ENCODE results near the gene AIFM3.
"Not testable (repeated sequence)": the region's sequence is repeated elsewhere in the genome, so short reads cannot be mapped to it uniquely, and the experiment has no call there.

AIFM3 gene, protein sequence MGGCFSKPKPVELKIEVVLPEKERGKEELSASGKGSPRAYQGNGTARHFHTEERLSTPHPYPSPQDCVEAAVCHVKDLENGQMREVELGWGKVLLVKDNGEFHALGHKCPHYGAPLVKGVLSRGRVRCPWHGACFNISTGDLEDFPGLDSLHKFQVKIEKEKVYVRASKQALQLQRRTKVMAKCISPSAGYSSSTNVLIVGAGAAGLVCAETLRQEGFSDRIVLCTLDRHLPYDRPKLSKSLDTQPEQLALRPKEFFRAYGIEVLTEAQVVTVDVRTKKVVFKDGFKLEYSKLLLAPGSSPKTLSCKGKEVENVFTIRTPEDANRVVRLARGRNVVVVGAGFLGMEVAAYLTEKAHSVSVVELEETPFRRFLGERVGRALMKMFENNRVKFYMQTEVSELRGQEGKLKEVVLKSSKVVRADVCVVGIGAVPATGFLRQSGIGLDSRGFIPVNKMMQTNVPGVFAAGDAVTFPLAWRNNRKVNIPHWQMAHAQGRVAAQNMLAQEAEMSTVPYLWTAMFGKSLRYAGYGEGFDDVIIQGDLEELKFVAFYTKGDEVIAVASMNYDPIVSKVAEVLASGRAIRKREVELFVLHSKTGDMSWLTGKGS

DNA sequence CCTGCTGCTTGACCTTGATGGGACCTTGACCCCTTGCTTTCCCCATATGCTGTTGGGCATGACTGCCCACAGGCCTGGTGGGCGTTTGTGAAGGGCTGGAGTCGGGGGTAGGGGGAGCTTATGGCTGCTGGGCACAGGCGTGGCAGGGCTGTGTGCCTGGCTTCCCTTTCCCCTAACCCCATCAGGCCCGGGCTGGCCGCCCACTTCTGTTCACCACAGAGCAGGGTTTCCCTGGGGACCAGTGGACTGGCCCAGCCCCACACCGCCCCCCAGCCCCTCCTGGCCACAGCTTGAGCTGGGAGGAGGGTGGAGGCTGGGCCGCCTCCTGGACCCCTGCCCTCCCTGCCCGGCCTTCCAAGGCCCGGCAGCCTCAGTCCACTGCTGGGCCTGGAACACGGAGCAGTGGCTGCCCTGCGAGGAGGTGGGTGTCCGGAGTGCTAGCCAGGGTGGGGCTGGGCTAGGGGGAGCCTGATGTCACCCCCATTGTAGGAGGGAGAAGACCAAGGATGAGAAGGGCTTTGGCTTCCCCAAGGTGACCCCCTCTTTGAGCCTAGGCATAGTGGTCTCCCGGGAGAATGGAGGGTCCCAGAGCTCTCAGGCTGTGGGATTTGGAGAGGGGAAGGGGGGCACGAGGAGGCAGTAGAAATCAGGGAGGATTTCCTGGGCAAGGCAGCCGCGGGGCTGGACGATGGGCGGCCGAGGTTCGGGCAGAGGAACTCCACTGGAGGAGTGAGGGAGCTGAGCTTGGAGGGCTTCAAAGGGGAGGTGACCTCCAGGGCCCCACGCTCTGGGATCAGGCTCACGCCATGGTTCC, at the start of gene AIFM3:
Gene AIFM3 (plus strand): TSS at position 373 of the 814 bp plus-strand sequence. CDS start 690 bp downstream, outside the sequence.
- DNase-seq, result no peak

DNA sequence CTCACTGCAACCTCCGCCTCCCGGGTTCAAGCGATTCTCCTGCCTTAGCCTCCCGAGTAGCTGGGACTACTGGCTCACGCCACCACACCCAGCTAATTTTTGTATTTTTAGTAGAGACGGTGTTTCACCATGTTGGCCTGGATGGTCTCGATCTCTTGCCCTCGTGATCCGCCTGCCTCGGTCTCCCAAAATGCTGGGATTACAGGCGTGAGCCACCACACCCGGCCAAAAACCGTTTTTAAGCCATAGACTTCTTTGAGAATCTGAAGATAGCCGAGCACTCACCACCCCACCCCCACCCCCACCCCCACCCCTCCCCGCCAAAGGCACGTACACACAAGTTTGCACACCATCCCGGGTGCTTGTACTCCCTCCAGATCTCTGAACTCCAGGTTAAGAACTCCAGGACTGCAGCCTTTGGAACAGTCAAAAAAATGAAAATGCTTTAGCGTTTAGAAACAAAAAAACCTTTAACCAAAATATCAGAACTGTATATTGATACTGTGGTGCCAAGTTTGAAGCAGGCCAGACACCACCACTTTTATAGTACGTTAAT, 48.3 kb upstream of the AIFM3 start:
- DNase-seq, result no peak

DNA sequence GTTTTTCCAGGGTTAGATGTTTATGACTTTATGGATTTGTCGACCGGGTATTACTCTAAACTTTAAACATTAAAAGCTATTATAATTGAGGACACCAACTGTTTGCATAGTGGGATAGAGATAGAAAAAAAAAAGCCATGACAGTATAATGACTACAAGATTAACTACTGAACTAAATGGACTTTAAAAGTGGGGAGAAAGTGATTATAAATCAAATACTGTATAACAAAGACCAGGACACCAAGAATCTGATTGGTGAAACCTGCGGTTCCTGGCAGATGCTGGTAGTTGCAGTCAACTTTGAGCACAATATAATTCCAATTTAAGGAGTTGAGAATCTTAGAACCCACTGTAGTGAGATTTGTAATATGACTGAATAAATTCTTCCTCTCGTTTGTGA, 47.3 kb upstream of the AIFM3 start:
- DNase-seq, result no peak

DNA sequence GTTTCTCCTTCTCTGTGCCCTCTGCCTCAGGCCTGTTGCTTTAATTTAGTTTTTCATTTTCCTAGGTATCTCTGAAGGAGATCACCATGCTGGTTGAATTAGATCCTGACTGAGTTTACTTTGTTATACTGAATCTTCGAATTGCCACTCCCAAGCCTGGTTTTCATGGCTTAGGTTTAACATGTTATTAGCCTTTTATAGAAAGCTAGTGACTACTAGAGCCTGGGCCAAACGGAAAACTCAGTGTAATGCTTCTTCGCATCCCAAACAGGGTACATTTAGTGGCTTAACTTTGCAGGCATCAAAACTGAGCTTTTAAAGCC, 46.2 kb upstream of the AIFM3 start:
- DNase-seq, result no peak

DNA sequence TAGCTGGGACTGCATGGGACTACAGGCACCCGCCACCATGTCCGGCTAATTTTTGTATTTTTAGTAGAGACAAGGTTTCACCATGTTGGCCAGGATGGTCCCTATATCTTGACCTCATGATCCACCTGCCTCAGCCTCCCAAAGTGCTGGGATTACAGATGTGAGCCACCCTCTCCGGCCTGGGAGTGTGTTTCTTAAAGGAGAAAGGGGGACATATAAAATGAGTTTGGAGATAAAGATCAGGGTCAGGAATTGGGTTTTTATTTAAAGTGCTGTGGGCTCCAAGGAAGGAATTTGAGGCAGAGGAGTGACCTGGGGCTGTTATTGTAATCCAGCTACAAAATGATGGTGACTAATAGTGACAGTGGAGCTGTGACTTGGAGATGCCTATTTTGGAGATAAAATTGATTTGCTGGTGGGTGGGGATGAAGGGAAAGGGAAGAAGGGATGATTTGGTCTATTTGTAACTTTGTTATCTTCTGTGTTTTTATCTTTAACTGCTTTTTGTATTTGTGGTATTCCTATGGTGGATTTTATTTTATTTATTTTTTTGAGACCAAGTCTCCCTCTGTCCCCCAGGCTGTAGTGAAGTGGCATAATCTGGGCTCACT, 44.8 kb upstream of the AIFM3 start:
- DNase-seq, result no peak

DNA sequence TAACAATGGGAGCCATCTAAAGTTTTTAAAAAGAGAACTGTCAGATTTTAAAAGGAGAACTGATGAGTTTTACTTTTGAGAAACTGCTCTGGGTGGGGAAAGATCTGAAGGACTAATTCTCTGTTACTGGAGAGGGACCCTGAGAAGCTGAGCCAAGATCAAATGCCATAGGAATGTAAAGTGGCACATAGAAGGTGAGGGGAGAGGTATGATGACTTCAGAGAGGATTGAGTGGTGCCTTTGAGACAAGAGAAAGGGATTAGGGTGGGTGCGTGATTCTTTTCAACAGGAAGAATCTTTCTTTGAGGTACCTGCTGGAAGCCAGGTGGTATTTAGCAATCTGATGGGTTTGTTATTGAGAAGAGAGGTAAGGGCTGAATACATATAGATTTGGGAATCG, 40.8 kb upstream of the AIFM3 start:
- DNase-seq, result no peak

DNA sequence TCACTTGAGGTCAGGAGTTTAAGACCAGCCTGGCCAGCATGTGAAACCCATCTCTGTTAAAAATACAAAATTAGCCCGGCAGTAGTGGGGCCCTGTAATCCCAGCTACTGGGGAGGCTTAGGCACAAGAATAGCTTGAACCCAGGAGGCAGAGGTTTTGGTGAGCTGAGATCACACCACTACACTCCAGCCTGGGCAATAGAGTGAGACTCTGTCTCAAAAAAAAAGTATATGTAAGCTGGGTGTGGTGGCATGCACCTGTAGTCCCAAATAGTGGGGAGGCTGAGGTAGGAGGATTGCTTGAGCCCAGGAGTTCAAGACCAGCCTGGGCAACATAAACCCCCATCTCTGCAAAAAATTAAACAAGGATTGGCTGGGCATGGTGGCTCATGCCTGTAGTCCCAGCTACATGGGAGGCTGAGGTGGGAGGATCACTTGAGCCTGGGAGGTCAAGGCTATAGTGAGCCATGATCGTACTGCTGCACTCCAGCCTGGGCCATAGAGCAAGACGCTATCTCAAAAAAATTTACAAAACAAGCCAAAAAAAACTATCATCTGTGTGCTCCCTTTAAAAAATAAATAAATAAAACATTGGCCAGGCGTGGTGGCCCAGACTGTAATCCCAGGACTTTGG, 39.0 kb upstream of the AIFM3 start:
- no peak for DNase-seq

DNA sequence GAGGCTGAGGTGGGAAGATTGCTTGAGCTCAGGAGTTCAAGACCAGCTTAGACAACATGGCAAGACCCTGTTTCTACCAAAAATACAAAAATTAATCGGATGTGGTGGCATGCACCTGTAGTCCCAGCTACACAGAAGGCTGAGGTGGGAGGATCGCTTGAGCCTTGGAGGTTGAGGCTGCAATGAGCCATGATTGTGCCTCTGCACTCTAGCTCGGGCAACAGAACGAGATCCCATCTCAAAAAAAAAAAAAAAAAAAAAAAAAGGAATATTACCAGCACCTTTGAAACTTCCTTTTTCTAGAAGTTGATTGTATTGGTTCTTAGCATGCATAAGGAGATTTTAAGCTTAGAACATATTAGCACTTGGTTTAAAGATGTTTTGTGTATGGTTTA, 38.5 kb upstream of the AIFM3 start:
- DNase-seq, result no peak

DNA sequence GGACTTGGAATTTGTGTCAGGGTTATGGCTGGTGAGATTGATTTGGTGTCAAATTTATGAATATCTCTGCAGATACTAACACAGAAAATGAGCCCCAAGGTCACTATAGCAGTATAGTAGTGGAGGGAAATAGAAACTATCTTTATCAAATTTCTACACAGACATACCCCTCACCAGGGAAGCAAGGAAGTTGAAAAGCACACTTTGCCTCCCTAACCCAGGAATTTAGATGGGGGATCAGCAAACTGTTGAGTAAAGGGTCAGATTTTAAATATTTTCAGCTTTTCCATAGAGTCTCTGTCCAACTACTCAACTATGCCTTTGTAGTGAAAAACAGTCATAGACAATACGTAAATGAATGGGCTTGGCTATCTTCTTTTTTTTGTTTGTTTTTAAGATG, 37.1 kb upstream of the AIFM3 start:
- no peak for DNase-seq

DNA sequence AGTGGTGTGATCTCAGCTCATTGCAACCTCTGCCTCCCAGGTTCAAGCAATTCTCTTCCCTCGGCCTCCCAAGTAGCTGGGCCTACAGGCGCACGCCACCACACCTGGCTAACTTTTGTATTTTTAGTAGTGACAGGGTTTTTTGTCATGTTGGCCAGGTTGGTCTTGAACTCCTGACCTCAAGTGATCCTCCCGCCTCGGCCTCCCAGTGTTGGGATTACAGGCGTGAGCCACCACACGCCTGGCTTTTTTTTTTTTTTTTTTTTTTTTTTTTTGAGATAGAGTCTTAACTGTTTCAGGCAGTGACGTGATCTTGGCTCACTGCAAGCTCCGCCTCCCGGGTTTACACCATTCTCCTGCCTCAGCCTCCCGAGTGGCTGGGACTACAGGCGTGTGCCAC, 36.6 kb upstream of the AIFM3 start:
- DNase-seq, result not testable (repeated sequence)

DNA sequence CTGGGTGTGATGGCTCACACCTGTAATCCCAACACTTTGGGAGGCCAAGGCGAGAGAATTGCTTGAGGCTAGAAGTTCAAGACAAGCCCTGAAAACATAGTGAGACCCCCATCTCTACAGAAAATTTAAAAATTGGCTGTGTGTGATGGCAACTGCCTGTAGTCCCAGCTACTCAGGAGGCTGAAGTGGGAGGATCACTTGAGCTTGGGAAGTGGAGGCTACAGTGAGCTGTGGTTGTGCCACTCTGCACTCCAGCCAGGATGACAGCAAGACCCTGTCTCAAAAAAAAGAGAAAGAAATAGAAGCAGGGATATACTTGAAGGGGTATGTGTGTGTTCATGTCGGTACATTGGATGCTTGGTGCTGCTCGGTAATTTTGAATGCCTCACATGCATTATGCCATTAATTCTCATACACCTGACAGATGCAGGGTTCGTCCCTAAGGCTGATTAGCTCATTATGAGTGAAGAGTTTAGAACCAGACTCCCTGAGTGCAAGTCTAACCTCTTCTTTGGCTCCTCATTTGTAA, 35.9 kb upstream of the AIFM3 start:
- DNase-seq, result no peak

DNA sequence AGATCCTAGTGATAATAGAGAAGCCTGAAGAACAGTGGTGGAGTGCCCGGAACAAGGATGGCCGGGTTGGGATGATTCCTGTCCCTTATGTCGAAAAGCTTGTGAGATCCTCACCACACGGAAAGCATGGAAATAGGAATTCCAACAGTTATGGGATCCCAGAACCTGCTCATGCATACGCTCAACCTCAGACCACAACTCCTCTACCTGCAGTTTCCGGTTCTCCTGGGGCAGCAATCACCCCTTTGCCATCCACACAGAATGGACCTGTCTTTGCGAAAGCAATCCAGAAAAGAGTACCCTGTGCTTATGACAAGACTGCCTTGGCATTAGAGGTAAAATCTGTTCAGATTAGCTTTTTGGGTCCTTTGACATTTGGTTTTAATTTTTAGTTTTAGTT, 33.1 kb upstream of the AIFM3 start:
- no peak for DNase-seq

DNA sequence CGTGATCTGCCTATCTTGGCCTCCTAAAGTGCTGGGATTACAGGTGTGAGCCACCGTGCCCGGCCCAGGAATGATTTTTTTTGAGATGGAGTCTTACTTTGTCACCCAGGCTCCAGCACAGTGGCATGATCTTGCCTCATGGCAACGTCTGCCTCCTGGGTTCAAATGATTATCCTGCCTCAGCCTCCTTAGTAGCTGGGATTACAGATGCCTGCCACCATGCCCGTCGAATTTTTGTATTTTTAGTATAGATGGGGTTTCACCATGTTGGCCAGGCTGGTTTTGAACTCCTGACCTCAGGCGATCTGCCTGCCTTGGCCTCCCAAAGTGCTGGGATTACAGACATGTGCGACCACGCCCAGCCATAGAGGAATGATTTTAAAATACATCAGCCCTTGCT, 32.0 kb upstream of the AIFM3 start:
- DNase-seq, result not testable (repeated sequence)

DNA sequence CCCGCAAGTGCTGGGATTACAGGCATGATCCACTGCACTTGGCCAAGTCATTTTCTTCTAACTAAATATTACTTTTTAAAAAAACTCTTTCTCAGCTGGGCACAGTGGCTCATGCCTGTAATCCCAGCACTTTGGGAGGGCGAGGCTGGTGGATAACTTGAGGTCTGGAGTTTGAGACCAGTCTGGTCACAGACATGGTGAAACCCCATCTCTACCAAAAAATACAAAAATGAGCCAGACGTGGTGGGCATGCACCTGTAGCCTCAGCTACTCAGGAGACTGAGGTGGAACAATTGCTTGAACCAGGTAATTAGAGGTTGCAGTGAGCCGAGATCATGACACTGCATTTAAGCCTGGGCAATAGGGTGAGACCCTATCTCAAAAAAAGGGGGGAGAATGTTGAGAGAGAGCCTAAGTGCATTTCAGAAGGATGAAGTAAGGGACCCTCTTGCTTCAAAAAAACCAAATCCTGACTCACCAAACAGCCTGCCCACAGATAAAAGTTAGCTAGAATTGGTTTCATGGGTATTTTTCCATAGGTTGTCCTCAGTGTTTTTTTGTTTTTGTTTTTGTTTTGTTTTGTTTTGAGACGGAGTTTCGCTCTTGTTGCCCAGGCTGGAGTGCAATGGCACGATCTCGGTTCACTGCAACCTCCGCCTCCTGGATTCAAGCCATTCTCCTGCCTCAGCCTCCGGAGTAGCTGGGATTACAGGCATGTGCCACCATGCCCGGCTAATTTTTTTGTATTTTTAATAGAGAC, 31.1 kb upstream of the AIFM3 start:
- DNase-seq, result not testable (repeated sequence)

DNA sequence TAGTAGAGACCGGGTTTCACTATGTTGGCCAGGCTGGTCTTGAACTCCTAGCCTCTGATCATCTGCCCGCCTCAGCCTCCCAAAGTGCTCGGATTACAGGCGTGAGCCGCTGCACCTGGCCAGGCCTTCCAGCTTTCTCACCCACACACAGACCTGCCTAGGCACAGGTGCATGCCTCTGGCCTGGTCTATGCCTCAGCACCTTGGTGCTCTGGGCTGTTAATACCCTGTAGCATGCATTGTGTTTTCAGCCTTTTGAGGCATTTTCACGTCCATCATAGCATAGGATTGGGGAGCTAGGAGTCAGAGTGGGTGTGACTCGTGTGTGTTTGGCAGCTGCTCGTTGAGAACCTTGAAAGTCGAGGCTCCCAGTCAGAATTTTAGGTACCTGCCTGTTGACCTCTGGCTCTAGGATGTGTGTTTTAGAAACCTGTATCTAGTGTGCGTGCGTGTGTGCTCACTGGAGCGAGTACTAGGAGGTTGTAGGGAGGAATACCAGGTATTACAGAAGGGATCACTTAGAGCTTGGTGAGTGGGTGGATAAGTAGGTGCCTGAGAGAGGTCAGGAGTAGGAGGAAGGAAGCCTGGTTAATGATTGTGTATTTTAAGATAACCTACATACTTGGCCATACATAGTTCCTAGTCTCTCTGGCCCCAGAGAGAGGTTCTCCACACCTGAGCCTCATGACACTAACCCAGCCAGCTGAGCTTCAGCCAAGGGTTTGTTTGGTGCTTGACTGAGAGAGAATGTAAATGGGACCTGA, 29.8 kb upstream of the AIFM3 start:
- no peak for DNase-seq

DNA sequence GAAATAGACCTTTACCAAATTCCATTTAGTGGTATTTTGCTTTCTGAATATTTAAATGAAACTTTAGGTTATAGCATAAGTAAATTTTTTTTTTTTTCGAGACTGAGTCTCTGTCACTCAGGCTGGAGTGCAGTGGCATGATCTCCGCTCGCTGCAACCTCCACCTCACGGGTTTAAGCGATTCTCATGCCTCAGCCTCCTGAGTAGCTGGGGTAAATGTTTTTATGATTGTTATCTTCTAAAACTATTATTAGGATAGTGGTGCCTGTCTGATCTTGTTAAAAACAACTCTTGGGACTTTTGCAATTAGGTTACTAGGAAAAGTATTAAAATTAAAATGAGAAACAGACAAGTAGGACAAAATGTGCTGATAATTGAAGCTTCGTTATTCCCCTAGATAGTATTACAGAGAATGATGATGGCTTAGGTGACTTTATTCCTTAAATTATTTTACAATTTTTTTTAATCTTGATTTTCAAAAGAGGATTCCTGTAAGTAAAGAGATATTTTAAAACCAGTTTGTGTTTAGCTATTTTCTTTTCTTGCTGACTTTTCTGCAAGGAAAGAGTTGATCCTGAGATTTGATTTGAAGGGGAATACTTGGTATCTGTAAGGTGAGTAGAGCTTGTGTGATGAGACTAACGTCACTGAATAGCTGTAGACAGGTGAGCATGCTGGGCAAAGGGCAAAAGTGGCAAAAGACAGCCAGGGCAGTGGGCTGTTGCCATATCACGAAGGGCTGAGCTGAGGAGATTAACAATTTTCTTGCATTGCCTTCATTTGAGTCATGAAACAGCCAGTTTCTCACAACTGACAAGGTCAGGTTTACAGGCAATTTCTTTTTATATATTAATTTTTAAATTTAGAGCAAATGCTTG, 29.0 kb upstream of the AIFM3 start:
- DNase-seq, result no peak

DNA sequence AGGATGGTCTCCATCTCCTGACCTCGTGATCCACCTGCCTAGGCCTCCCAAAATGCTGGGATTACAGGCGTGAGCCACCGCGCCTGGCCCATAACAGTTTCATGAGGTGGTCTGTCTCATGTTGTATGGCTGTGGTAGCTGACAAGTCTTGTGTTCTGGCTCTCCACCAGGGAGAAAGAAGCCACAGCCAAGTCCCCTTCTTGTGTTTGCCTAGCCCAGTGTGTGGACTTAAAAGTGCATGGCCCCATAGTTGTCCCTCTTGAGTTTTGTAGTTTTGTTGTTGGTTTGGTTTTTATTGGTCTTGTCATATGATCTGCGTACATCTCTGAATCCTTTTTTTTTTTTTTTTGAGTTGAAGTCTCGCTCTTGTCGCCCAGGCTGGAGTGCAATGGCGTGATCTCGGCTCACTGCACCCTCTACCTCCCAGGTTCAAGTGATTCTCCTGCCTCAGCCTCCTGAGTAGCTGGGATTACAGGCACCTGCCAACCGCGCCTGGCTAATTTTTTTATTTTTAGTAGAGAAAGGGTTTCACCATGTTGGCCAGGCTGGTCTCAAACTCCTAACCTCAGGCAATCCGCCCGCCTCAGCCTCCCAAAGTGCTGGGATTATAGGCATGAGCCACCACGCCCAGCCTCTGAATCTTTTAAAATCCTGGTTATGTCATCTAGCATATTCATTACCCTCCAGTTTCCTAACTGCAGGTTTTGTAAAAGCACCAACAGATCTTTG, 27.4 kb upstream of the AIFM3 start:
- DNase-seq, result not testable (repeated sequence)

DNA sequence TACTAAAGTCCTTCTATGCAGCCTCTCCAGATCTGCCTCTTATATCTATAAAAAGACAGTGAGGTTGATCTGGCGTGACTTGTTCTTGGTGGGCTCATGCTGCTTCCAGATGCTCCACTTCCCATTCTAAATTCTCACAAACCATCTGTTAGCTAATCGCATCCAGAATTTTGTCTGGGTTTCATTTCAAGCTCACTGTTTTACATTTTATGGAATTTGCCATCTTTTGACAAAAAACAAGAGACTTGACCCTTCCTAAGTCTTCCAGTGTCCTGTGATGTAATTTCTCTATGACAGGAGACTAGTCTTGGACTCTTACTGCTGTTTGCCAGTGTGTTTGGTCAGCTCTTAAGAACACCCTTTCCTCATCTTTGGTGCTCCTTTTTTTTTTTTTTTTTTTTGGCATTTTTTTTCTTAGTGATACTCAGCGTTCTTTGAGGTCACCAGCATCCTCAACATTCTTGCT, 26.8 kb upstream of the AIFM3 start:
- DNase-seq, result no peak

DNA sequence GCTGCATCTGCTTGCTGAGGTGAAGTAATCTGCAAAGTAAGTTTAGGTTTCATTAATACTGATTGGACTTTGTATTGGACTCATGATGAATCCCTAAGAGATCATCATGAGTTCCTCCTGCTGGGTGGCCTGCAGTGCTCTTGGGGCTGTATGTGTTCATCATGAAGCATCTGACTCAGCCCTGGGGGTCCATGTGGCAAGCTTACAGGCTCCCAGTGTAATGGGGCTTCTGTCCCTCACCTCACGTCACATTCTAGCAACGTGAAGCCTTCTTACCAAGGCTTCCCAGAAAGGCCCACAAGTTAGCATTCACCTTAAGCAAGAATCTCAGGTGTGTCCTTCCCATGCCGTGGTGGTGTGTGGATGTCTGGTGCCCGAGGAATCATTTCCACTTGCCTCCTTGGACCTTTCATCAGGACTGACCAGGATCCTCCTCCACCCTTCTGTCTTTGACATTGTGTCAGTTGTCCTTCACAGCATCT, 26.1 kb upstream of the AIFM3 start:
- no peak for DNase-seq

Data from activated T-cell treated with anti-CD3 and anti-CD28 coated beads, Interleukin-2, amount 50 U/mL, for 1 hour (primary cell).